Coronary artery (tissue), 2 donors: ENCODE measurements around the gene DOCK11.
A peak's percentile ranks its signal among the peaks of the same experiment; 100 is the strongest.
"Not testable (repeated sequence)": the region's sequence is repeated elsewhere in the genome, so short reads cannot be mapped to it uniquely, and the experiment has no call there.

Source experiments
- DNase-seq: peaks from one replicate; pipeline ENCODE4 v3.0.0-alpha.2; 2017; ENCODE audit warnings: low spot score
- H3K27ac ChIP-seq, 2 donors: fragments of 200-600 bp; sonication (generic); one replicate each; pipeline ENCODE4 v1.5.1; 2016 to 2019
- H3K4me3 ChIP-seq: fragments of 200-600 bp; sonication (generic); 2 replicates; pipeline ENCODE4 v1.5.1; 2016; ENCODE audit warnings: mild to moderate bottlenecking, moderate library complexity
- CTCF ChIP-seq: fragments of 200-600 bp; sonication (generic); IDR thresholded peaks from one replicate; pipeline ENCODE4 v1.5.1; 2019; ENCODE audit warnings: antibody characterized with exemption

Gene DOCK11

GRCh38 chrX:118706681-118707080, 211.1 kb downstream of the DOCK11 start:
- no peak for DNase-seq
- Histone ChIP-seq H3K4me3 (no peak overlapping the region), H3K27ac (no peak overlapping the region)
- TF ChIP-seq CTCF: no peak

GRCh38 chrX:118714521-118714920, 218.9 kb downstream of the DOCK11 start:
- H3K27ac ChIP-seq: no peak overlapping the region
- no peak for DNase-seq
- no peak overlapping the region for H3K4me3 ChIP-seq
- no peak for TF ChIP-seq CTCF

- H3K4me3 ChIP-seq, DNase-seq, H3K27ac ChIP-seq: not testable (repeated sequence)
Observed at GRCh38 chrX:118715917-118716316, 220.3 kb downstream of the DOCK11 start.

GRCh38 chrX:118716833-118717232, 221.2 kb downstream of the DOCK11 start:
- not testable (repeated sequence) for DNase-seq, H3K4me3 ChIP-seq
- H3K27ac ChIP-seq: peak overlapping the region in 1 of 2 donors; percentile 7

GRCh38 chrX:118717678-118718391, 222.2 kb downstream of the DOCK11 start:
- no peak for TF ChIP-seq CTCF
- no peak for DNase-seq
- H3K27ac ChIP-seq: peak overlapping the region in 1 of 2 donors; percentile 63
- no peak overlapping the region for H3K4me3 ChIP-seq

GRCh38 chrX:118718737-118719136, 223.1 kb downstream of the DOCK11 start:
- Histone ChIP-seq H3K27ac (peak overlapping the region in 1 of 2 donors; percentile 63), H3K4me3 (no peak overlapping the region)
- no peak for DNase-seq
- TF ChIP-seq CTCF: no peak

- no peak for DNase-seq
- no peak for TF ChIP-seq CTCF
- H3K27ac ChIP-seq: no peak overlapping the region
- no peak overlapping the region for H3K4me3 ChIP-seq
Observed at GRCh38 chrX:118720058-118720707, 224.6 kb downstream of the DOCK11 start.

GRCh38 chrX:118723376-118723775, 227.8 kb downstream of the DOCK11 start:
- Histone ChIP-seq H3K27ac (no peak overlapping the region), H3K4me3 (no peak overlapping the region)
- no peak for TF ChIP-seq CTCF
- DNase-seq: no peak
